ENCODE results near the gene SELENOO. TPM values are rescaled to one million over a fixed set of nuclear protein-coding genes. Genes with fewer than 3 reads are reported as not detected.

SELENOO gene
- total RNA-seq, 3 donors from 2014 or later: 24.4 to 27.9 (median 26.9) TPM

DNA sequence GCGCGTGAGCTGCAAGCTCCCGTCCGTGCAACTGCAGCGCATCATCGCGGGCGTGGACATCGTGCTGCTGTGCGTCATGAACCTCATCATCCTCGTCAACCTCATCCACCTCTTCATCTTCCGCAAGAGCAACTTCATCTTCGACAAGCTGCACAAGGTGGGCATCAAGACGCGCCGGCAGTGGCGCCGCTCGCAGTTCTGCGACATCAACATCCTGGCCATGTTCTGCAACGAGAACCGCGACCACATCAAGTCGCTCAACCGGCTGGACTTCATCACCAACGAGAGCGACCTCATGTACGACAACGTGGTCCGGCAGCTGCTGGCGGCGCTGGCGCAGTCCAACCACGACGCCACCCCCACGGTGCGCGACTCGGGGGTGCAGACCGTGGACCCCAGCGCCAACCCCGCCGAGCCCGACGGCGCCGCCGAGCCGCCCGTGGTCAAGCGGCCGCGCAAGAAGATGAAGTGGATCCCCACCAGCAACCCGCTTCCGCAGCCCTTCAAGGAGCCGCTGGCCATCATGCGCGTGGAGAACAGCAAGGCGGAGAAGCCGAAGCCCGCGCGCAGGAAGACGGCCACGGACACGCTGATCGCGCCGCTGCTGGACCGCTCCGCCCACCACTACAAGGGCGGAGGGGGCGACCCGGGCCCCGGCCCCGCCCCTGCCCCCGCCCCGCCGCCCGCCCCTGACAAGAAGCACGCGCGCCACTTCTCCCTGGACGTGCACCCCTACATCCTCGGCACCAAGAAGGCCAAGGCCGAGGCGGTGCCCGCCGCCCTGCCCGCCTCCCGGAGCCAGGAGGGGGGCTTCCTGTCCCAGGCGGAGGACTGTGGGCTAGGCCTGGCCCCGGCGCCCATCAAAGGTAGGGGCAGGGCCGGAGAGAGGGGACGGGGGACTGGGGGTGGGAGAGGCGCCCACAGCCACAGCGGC, 23.0 kb upstream of the SELENOO start:
- no peaks in the 10 kb centered on the region for H3K9me3 Mint-ChIP-seq
- H3K4me1 Mint-ChIP-seq (ENCODE audit: low read depth): peaks cover 4% of the 10 kb centered on the region
- DNase-seq: peak; percentile 3
- no peak for ATAC-seq
- no peaks in the 10 kb centered on the region for H3K36me3 Mint-ChIP-seq (ENCODE audit: insufficient read depth)
- H3K4me3 Mint-ChIP-seq: no peak overlapping the region
- peaks cover 6% of the 10 kb centered on the region for H3K27me3 Mint-ChIP-seq (ENCODE audit: low read depth)

DNA sequence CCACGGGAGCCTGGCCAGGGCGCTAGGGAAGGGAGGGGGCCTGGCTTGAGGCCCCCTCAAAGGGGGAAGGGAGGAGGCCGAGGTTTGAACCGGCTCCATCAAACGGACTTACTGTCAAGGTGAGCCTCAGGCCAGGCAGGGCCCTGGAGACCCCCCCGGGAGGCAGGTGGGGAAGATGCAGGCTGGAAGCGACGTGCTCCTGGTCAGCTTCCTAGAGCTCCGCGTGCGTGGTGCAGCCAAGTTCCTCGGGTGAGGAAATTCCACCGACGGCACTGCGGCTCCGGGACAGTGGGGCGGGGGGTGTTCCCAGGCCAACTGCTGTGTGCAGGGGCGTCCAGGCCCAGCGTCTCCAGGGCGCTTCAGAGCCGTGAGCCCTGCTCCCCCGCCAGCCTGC, 22.3 kb upstream of the SELENOO start:
- H3K27me3 Mint-ChIP-seq (ENCODE audit: low read depth): peaks cover 3% of the 10 kb centered on the region
- DNase-seq (peak; percentile 3), ATAC-seq (no peak)
- no peaks in the 10 kb centered on the region for H3K36me3 Mint-ChIP-seq (ENCODE audit: insufficient read depth)
- H3K9me3 Mint-ChIP-seq: no peaks in the 10 kb centered on the region
- no peak overlapping the region for H3K4me3 Mint-ChIP-seq
- H3K4me1 Mint-ChIP-seq (ENCODE audit: low read depth): peaks cover 4% of the 10 kb centered on the region

GRCh38 chr22:50178871-50179869, 21.6 kb upstream of the SELENOO start:
- Mint-ChIP-seq H3K9me3 (no peaks in the 10 kb centered on the region), H3K36me3 (ENCODE audit: insufficient read depth) (no peaks in the 10 kb centered on the region), H3K4me1 (ENCODE audit: low read depth) (peaks cover 4% of the 10 kb centered on the region), H3K27me3 (ENCODE audit: low read depth) (peaks cover 3% of the 10 kb centered on the region), H3K4me3 (no peak overlapping the region)
- ATAC-seq (no peak), DNase-seq (peak; percentile 4)

- ATAC-seq (no peak), DNase-seq (no peak)
- peaks cover 7% of the 10 kb centered on the region for H3K4me1 Mint-ChIP-seq (ENCODE audit: low read depth)
- H3K9me3 Mint-ChIP-seq: no peaks in the 10 kb centered on the region
- no peaks in the 10 kb centered on the region for H3K36me3 Mint-ChIP-seq (ENCODE audit: insufficient read depth)
- H3K4me3 Mint-ChIP-seq: no peak overlapping the region
- H3K27me3 Mint-ChIP-seq (ENCODE audit: low read depth): peaks cover 3% of the 10 kb centered on the region
Measured at GRCh38 chr22:50179937-50180726, 20.7 kb upstream of the SELENOO start.

DNA sequence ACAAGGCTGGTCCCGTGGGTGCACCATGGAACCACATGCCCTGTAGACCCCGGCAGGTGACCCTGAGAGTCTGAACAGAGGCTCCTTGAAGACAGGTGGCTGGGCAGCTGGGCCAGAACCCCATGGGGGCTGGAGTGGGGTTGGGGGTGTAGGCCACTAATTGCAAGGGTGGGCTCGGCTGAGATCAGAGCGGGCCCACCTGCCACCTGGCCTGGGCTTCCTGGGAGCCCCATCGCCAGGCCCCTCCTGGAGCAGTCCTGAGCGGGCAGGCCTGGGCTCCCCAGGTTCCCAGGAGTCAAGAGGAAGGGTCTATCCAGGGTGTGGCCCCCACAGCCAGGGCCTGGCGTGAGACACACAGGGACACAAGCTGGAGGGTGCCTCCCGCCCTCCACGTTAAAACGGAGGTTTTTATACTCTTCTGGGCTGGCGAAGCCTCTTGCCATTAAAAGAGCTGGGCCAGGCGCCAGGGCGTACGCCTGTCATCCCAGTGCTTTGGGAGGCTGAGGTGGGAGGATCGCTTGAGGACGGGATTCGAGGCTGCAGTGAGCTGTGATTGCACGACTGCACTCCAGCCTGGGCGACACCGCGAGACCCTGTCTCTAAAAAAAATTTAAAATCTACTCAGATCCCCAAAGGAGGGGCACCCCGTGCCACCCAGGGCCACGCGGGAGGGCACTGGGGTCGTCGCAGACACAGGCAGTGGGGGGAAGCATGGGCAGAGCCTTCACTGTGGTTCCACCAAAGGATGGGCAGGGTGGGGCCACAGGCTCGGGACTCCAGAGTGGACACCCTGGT, 19.9 kb upstream of the SELENOO start:
- Mint-ChIP-seq H3K4me3 (no peak overlapping the region), H3K27me3 (ENCODE audit: low read depth) (peaks cover 3% of the 10 kb centered on the region), H3K4me1 (ENCODE audit: low read depth) (peaks cover 10% of the 10 kb centered on the region), H3K36me3 (ENCODE audit: insufficient read depth) (no peaks in the 10 kb centered on the region), H3K9me3 (no peaks in the 10 kb centered on the region)
- DNase-seq (peak; percentile 3), ATAC-seq (no peak)

DNA sequence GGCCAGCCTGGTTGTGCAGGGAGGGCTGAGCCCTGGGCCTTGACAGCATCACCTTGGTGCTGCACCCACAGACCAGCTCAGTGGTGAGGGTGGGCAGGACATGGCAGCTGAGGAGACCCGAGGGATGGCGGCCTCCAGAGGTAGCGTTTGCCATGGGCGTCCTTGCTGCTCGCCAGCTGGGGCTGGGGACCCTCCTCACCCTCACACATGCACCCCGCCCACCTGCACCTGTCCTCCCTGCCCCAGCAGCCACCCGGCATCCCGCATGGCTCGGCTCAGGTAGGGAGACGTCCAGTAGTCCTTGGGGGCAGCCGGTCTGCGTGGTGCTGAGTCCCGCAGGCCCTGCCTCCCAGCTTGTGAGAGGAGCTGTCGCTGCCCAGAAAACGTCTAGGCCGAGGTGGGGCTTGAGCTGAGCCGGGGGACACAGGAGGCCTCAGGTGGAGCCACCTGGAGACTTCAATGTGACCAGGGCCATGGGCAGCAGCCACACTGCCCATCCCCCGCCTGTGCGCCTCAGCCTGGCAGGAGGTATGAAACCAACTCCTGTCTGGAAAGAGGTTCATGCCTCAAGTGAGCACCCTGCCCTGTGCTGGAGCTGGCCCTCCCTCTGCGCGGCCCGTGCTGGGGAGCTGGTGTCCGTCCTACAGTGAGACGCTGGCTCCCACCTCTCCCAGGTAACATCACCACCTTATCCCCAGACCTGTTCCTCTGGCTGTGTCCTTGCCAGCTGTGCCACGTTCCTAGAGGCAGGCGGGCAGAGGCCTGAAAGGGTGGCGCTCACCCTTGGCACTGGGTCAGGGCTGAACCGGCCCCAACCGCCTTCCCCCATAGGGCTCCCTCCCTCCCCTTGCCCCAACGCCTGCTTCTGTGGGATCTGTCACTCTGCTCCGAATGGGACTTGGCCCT, 18.4 kb upstream of the SELENOO start:
- H3K27me3 Mint-ChIP-seq (ENCODE audit: low read depth): peaks cover 3% of the 10 kb centered on the region
- peak; percentile 2 for DNase-seq

GRCh38 chr22:50183141-50183971, 17.5 kb upstream of the SELENOO start:
- Mint-ChIP-seq H3K4me1 (ENCODE audit: low read depth) (peaks cover 20% of the 10 kb centered on the region), H3K9me3 (no peaks in the 10 kb centered on the region), H3K4me3 (peak overlapping the region; percentile 53), H3K36me3 (ENCODE audit: insufficient read depth) (no peaks in the 10 kb centered on the region), H3K27me3 (ENCODE audit: low read depth) (peaks cover 3% of the 10 kb centered on the region)
- DNase-seq (no peak), ATAC-seq (no peak)

More for the DNA sequence above, 18.4 kb upstream of the SELENOO start:
- ATAC-seq: no peak
- Mint-ChIP-seq H3K36me3 (ENCODE audit: insufficient read depth) (no peaks in the 10 kb centered on the region), H3K9me3 (no peaks in the 10 kb centered on the region), H3K4me3 (no peak overlapping the region), H3K4me1 (ENCODE audit: low read depth) (peaks cover 15% of the 10 kb centered on the region)

DNA sequence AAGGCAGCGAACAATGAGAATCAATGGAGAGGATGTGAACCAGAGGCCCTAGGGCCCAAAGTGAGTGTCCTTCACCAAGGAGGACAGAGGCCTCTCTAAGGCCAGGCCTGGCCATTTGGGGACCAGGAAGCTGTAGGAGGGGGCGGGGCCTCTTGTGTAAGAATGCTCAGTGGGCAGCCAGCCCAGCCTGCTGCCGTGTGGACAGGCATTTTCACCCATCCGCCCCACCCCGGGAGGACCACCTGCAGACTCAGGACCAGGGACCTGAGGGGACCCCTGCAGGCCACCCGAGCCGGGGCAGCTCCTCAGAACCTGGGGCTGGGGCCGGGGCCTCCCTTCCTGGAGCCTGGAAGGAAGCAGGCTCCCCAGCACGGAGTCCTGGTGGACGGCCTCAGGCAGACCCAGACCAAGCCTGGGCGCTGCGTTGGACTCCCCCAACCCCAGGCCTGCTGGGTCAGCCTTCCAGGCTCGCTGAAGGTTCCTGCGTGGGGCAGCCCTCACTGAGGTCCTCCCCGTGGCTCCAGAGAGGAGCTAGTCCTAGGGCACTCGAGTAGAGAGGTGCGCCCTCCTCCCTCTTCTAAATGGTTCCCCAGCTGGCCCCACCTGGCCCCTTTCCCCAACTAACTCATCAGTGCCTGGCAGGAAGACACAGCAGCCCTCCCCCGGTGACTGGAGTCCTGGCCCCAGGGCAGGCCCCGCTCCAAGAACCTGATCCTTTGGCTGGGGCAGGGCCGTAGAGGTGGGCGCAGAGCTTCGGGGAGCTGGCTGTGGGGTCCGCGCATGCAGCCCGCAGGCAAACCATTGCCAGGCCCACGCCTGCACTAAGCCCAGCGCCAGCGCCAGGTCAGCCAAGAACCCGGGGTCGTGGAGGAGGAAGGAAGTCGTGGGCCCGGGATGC, 16.6 kb upstream of the SELENOO start:
- DNase-seq: no peak

DNA sequence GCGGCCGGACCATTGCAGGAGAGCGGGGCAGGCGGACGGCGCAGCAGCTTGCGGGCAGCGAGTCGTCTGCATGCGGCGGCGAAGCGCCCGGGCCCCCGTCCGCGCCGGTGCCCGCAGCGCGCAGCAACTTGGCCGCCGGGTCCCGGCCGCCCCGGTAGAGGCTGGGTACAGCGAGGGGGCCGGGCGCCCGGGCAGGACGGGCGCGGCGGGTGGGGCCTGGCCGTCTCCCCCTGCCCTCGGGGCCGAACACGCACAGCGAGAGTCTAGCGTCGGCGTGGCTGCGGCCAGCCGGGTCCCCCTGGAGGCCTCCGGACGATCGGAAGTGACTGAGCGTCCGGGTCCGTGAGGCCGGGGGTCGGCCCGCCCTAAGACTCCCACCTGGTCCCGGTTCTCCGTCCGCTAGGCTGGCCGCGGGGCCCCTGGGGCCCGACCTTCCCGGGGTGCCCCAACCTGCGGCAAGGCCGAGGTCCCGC, 15.9 kb upstream of the SELENOO start:
- Mint-ChIP-seq H3K4me1 (ENCODE audit: low read depth) (peaks cover 29% of the 10 kb centered on the region), H3K27me3 (ENCODE audit: low read depth) (no peaks in the 10 kb centered on the region), H3K9me3 (no peaks in the 10 kb centered on the region), H3K4me3 (peak overlapping the region; percentile 82), H3K36me3 (ENCODE audit: insufficient read depth) (no peaks in the 10 kb centered on the region)
- no peak for ATAC-seq
- DNase-seq: no peak

More for the DNA sequence above, 16.6 kb upstream of the SELENOO start:
- no peaks in the 10 kb centered on the region for H3K9me3 Mint-ChIP-seq
- peak overlapping the region; percentile 76 for H3K4me3 Mint-ChIP-seq
- peaks cover 26% of the 10 kb centered on the region for H3K4me1 Mint-ChIP-seq (ENCODE audit: low read depth)
- no peaks in the 10 kb centered on the region for H3K36me3 Mint-ChIP-seq (ENCODE audit: insufficient read depth)
- no peak for ATAC-seq
- peaks cover 3% of the 10 kb centered on the region for H3K27me3 Mint-ChIP-seq (ENCODE audit: low read depth)

GRCh38 chr22:50185375-50186087, 15.3 kb upstream of the SELENOO start, which contains the start of gene TRABD:
TSS of gene TRABD (plus strand) at chr22:50185913. CDS start at chr22:50193061, 7,148 bp downstream.
- H3K4me3 Mint-ChIP-seq: peak within 1 kb of the TSS; percentile 96
- no peaks in the 10 kb centered on the region for H3K9me3 Mint-ChIP-seq
- no peaks in the 10 kb centered on the region for H3K36me3 Mint-ChIP-seq (ENCODE audit: insufficient read depth)
- peaks cover 30% of the 10 kb centered on the region for H3K4me1 Mint-ChIP-seq (ENCODE audit: low read depth)
- DNase-seq (peak; percentile 84), ATAC-seq (peak; percentile 83 to 85)
- H3K27me3 Mint-ChIP-seq (ENCODE audit: low read depth): no peaks in the 10 kb centered on the region
